PFSK-1 (cell line): ENCODE measurements around the gene CAMSAP1.

Experiments used
- FOXP2 ChIP-seq: optimal IDR thresholded peaks from 2 replicates; pipeline ENCODE3; 2011; ENCODE audit warnings: borderline replicate concordance, control low read depth, inconsistent platforms; ENCODE audit not compliant: insufficient read depth; ENCODE audit errors: extremely low read length, extremely low read depth
- POLR2AphosphoS5 ChIP-seq: IDR thresholded peaks from 2 replicates; pipeline ENCODE4 v1.6.1; 2012; ENCODE audit warnings: low read depth, mild to moderate bottlenecking, control low read depth, low read length, moderate library complexity
- SIN3A ChIP-seq: IDR thresholded peaks from 2 replicates; pipeline ENCODE4 v1.6.1; 2012; ENCODE audit warnings: mild to moderate bottlenecking, low read length, moderate library complexity, borderline replicate concordance; ENCODE audit not compliant: insufficient read depth
- TAF1 ChIP-seq: IDR thresholded peaks from 2 replicates; pipeline ENCODE4 v1.6.1; 2012; ENCODE audit warnings: low read length, control low read depth, borderline replicate concordance; ENCODE audit not compliant: insufficient read depth
- TF ChIP-seq, protein P1 (sequence below), 2 experiments: IDR thresholded peaks; 2 replicates each; pipeline versions ENCODE4 v1.6.1 to v1.8.0; 2011 to 2012; ENCODE audit warnings: low read depth in 2 of 2, low read length in 2 of 2, control low read depth in 1 of 2, inconsistent platforms in 1 of 2, mild to moderate bottlenecking in 1 of 2, moderate library complexity in 1 of 2; ENCODE audit not compliant: insufficient read depth in 1 of 2

CAMSAP1 gene

GRCh38 chr9:135762921-135763320 is 144.4 kb downstream of the CAMSAP1 start:
- TF ChIP-seq POLR2AphosphoS5, result no peak
- no peak for TF ChIP-seq FOXP2
- TF ChIP-seq TAF1, result no peak
- no peak for TF ChIP-seq SIN3A
- TF ChIP-seq, protein P1, sequence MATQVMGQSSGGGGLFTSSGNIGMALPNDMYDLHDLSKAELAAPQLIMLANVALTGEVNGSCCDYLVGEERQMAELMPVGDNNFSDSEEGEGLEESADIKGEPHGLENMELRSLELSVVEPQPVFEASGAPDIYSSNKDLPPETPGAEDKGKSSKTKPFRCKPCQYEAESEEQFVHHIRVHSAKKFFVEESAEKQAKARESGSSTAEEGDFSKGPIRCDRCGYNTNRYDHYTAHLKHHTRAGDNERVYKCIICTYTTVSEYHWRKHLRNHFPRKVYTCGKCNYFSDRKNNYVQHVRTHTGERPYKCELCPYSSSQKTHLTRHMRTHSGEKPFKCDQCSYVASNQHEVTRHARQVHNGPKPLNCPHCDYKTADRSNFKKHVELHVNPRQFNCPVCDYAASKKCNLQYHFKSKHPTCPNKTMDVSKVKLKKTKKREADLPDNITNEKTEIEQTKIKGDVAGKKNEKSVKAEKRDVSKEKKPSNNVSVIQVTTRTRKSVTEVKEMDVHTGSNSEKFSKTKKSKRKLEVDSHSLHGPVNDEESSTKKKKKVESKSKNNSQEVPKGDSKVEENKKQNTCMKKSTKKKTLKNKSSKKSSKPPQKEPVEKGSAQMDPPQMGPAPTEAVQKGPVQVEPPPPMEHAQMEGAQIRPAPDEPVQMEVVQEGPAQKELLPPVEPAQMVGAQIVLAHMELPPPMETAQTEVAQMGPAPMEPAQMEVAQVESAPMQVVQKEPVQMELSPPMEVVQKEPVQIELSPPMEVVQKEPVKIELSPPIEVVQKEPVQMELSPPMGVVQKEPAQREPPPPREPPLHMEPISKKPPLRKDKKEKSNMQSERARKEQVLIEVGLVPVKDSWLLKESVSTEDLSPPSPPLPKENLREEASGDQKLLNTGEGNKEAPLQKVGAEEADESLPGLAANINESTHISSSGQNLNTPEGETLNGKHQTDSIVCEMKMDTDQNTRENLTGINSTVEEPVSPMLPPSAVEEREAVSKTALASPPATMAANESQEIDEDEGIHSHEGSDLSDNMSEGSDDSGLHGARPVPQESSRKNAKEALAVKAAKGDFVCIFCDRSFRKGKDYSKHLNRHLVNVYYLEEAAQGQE (IDR thresholded peaks at IDR 0.05; ENCODE audit: insufficient read depth in 1 of 2, low read depth in 2 of 2, low read length in 2 of 2), result no peak

DNA sequence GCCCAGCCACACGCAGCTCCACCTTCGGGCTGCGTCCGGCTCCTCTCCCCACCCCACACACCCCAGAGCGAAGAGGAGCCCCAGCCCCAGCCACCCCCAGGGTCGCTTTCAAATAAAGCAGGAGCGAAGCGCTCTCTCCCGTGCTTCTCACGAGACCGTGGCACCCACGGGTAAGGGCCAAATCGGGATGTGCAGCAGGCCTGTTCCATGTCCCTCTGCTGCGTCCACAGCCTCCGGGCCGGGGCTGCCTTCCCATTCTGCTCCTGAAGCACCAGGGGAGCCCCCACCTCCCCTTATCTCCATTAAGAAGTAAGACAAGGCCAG is 145.5 kb downstream of the CAMSAP1 start:
- TF ChIP-seq FOXP2 (no peak), TAF1 (no peak), SIN3A (no peak), POLR2AphosphoS5 (no peak)
- TF ChIP-seq, protein P1 (IDR thresholded peaks at IDR 0.05; ENCODE audit: insufficient read depth in 1 of 2, low read depth in 2 of 2, low read length in 2 of 2), result no peak

GRCh38 chr9:135761150-135761844 is 146.0 kb downstream of the CAMSAP1 start:
- TF ChIP-seq, protein P1 (IDR thresholded peaks at IDR 0.05; ENCODE audit: insufficient read depth in 1 of 2, low read depth in 2 of 2, low read length in 2 of 2), result no peak
- TF ChIP-seq POLR2AphosphoS5, result no peak
- no peak for TF ChIP-seq FOXP2
- no peak for TF ChIP-seq TAF1
- TF ChIP-seq SIN3A, result no peak

GRCh38 chr9:135760465-135760864 is 146.9 kb downstream of the CAMSAP1 start:
- TF ChIP-seq FOXP2, result no peak

- TF ChIP-seq POLR2AphosphoS5 (no peak), TAF1 (no peak), FOXP2 (no peak), SIN3A (no peak)
- TF ChIP-seq, protein P1 (IDR thresholded peaks at IDR 0.05; ENCODE audit: insufficient read depth in 1 of 2, low read depth in 2 of 2, low read length in 2 of 2), result no peak
Observed at GRCh38 chr9:135759676-135760300, 147.6 kb downstream of the CAMSAP1 start.
